ENCODE results near the gene DAW1.

DNA sequence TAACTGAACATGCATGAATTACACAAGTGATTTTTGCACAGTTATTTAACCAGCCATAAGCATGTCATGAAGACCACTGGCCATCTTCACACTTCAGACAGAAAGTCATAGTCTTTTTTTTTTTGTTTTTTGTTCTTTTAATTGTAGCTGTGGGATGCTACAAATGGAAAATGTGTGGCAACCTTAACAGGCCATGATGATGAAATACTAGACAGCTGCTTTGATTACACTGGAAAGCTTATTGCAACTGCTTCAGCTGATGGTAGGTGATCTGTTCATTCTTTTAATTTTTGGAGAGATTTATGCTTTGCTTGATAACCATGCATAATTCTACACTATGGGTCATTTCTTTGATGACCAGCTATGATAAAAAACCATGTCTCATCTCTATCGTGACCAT, 35.6 kb downstream of the DAW1 start:
- no peak for TF ChIP-seq EZH2phosphoT487 (IDR thresholded peaks at IDR 0.05; ENCODE audit: insufficient read depth, low read depth)
- no peak for TF ChIP-seq EZH2 (IDR thresholded peaks at IDR 0.05; ENCODE audit: insufficient read depth, poor library complexity, severe bottlenecking)

Data from GM23248 (cell line).